IMR-90 (cell line): Measurements from ENCODE around the gene S1PR2. TPM values are rescaled to one million over a fixed set of nuclear protein-coding genes. Genes with fewer than 3 reads are reported as not detected.

Source experiments
- ATAC-seq: fragments of 200-7000 bp; cut with Tn5 transposase; 2 replicates; pipeline ENCODE4 v1.9.1; 2020; ENCODE audit warnings: low read depth, mild to moderate bottlenecking, moderate library complexity
- BruUV-seq: library from RNA; stranded (reverse); fragments of 400-500 nt; replicated peaks from 2 replicates; lab custom pipeline; 2021; lab: Mats Ljungman, UMichigan
- CTCF ChIA-PET: fragments of 300-600 bp; formaldehyde crosslinking; extraction: SDS; loops from one replicate; lab custom pipeline; 2021; ENCODE audit warnings: antibody characterized with exemption; lab: Yijun Ruan, JAX
- POLR2A ChIA-PET: fragments of 300-600 bp; sonication (Branson Sonifier 250); formaldehyde crosslinking; loops from one replicate; lab custom pipeline; 2022; ENCODE audit warnings: antibody characterized with exemption; ENCODE audit not compliant: unreplicated experiment; lab: Charles Lee
- DNase-seq: peaks from one replicate; pipeline ENCODE4 v3.0.0; 2013
- H2AFZ ChIP-seq: replicated peaks from 2 replicates; pipeline ENCODE3; 2013; ENCODE audit warnings: low read length, mild to moderate bottlenecking; ENCODE audit not compliant: poor library complexity
- H2AK5ac ChIP-seq: 2 replicates; pipeline ENCODE4 v1.6.1; 2013; ENCODE audit warnings: low read depth, low read length, inconsistent platforms
- H2AK9ac ChIP-seq: replicated peaks from 2 replicates; pipeline ENCODE3; 2013; ENCODE audit warnings: mild to moderate bottlenecking, low read depth, low read length, moderate library complexity; ENCODE audit not compliant: poor library complexity
- H2BK120ac ChIP-seq: 2 replicates; pipeline ENCODE4 v1.6.1; 2013; ENCODE audit warnings: low read depth, low read length, inconsistent platforms
- H2BK15ac ChIP-seq: 3 replicates; pipeline ENCODE4 v1.6.1; 2013; ENCODE audit warnings: low read depth, low read length, inconsistent platforms
- H2BK20ac ChIP-seq: 2 replicates; pipeline ENCODE4 v1.6.1; 2013; ENCODE audit warnings: low read depth, mild to moderate bottlenecking, inconsistent platforms, low read length, moderate library complexity
- H2BK5ac ChIP-seq: 2 replicates; pipeline ENCODE4 v1.6.1; 2013; ENCODE audit warnings: mild to moderate bottlenecking, low read depth, low read length, inconsistent platforms; ENCODE audit not compliant: poor library complexity, severe bottlenecking
- H3K14ac ChIP-seq: replicated peaks from 2 replicates; pipeline ENCODE4 v1.6.1; 2013; ENCODE audit warnings: low read depth, low read length, inconsistent platforms
- H3K18ac ChIP-seq: 2 replicates; pipeline ENCODE4 v1.6.1; 2013; ENCODE audit warnings: low read depth, low read length, control low read depth
- H3K23ac ChIP-seq: 2 replicates; pipeline ENCODE4 v1.6.1; 2013; ENCODE audit warnings: low read depth, low read length, inconsistent platforms
- H3K27ac ChIP-seq: 2 replicates; pipeline ENCODE4 v1.5.1; 2013; ENCODE audit warnings: mild to moderate bottlenecking, control low read depth, low read length; ENCODE audit not compliant: insufficient read depth
- H3K27me3 ChIP-seq: 2 replicates; pipeline ENCODE4 v1.6.1; 2013; ENCODE audit warnings: low read length; ENCODE audit not compliant: control insufficient read depth, insufficient read depth
- H3K36me3 ChIP-seq: 2 replicates; pipeline ENCODE4 v1.6.1; 2013; ENCODE audit warnings: low read length, mixed read lengths; ENCODE audit not compliant: control insufficient read depth, insufficient read depth
- H3K4ac ChIP-seq: 2 replicates; pipeline ENCODE4 v1.6.1; 2013; ENCODE audit warnings: low read depth, low read length, inconsistent platforms
- H3K4me1 ChIP-seq: 2 replicates; pipeline ENCODE4 v1.6.1; 2013; ENCODE audit warnings: low read length, mixed read lengths; ENCODE audit not compliant: control insufficient read depth, insufficient read depth
- H3K4me2 ChIP-seq: 2 replicates; pipeline ENCODE4 v1.6.1; 2013; ENCODE audit warnings: low read depth, mild to moderate bottlenecking, control low read depth, low read length, moderate library complexity
- H3K4me3 ChIP-seq: 2 replicates; pipeline ENCODE4 v1.5.1; 2013; ENCODE audit warnings: low read depth, mild to moderate bottlenecking, control low read depth, low read length, moderate library complexity; ENCODE audit not compliant: insufficient read depth
- H3K56ac ChIP-seq: 2 replicates; pipeline ENCODE4 v1.6.1; 2013; ENCODE audit warnings: low read length, inconsistent platforms; ENCODE audit not compliant: insufficient read depth; ENCODE audit errors: extremely low read depth
- H3K79me1 ChIP-seq, 2 experiments: 2 replicates each; pipeline ENCODE4 v1.6.1; 2013; ENCODE audit warnings: low read length in 2 of 2, inconsistent platforms in 1 of 2, low read depth in 1 of 2
- H3K9ac ChIP-seq: 2 replicates; pipeline ENCODE4 v1.6.1; 2013; ENCODE audit warnings: low read depth, low read length, control low read depth
- H3K9me1 ChIP-seq: 2 replicates; pipeline ENCODE4 v1.6.1; 2013; ENCODE audit warnings: low read length, inconsistent platforms; ENCODE audit not compliant: insufficient read depth
- H3K9me3 ChIP-seq: 2 replicates; pipeline ENCODE4 v1.6.1; 2013; ENCODE audit warnings: low read length; ENCODE audit not compliant: control insufficient read depth, insufficient read depth
- H4K20me1 ChIP-seq: 2 replicates; pipeline ENCODE4 v1.6.1; 2013; ENCODE audit warnings: low read length, inconsistent platforms; ENCODE audit not compliant: insufficient read depth
- H4K5ac ChIP-seq: 2 replicates; pipeline ENCODE4 v1.6.1; 2013; ENCODE audit warnings: mild to moderate bottlenecking, low read depth, low read length, control low read depth
- H4K8ac ChIP-seq, 2 experiments: 2 replicates each; pipeline ENCODE4 v1.6.1; 2013; ENCODE audit warnings: low read depth in 2 of 2, low read length in 2 of 2, control low read depth in 1 of 2, inconsistent platforms in 1 of 2
- H4K91ac ChIP-seq: 2 replicates; pipeline ENCODE4 v1.6.1; 2013; ENCODE audit warnings: low read depth, low read length, inconsistent platforms; ENCODE audit not compliant: insufficient read depth
- BHLHE40 ChIP-seq: fragments of 150-350 bp; IDR thresholded peaks from 2 replicates; pipeline ENCODE4 v1.6.1; 2016; ENCODE audit warnings: mild to moderate bottlenecking, low read depth, low read length
- CEBPB ChIP-seq: IDR thresholded peaks from 2 replicates; pipeline ENCODE4 v1.6.1; 2012; ENCODE audit warnings: low read depth, low read length, improper control_type of control experiment
- CHD1 ChIP-seq: IDR thresholded peaks from 2 replicates; pipeline ENCODE4 v1.6.1; 2012; ENCODE audit warnings: low read depth, low read length, improper control_type of control experiment
- FOS ChIP-seq: fragments of 150-350 bp; IDR thresholded peaks from 2 replicates; pipeline ENCODE4 v1.6.1; 2016; ENCODE audit warnings: low read depth, low read length
- MAZ ChIP-seq: IDR thresholded peaks from 2 replicates; pipeline ENCODE4 v1.6.1; 2012; ENCODE audit warnings: low read depth, mild to moderate bottlenecking, low read length, improper control_type of control experiment, moderate library complexity, borderline replicate concordance
- MXI1 ChIP-seq: IDR thresholded peaks from 2 replicates; pipeline ENCODE4 v1.6.1; 2012; ENCODE audit warnings: low read depth, mild to moderate bottlenecking, low read length, moderate library complexity, borderline replicate concordance
- NFE2L2 ChIP-seq: fragments of 150-350 bp; IDR thresholded peaks from 2 replicates; pipeline ENCODE4 v1.6.1; 2016; ENCODE audit warnings: low read depth, mild to moderate bottlenecking, low read length
- RAD21 ChIP-seq: IDR thresholded peaks from 2 replicates; pipeline ENCODE4 v1.6.1; 2012; ENCODE audit warnings: low read length, improper control_type of control experiment
- RFX5 ChIP-seq: IDR thresholded peaks from 2 replicates; pipeline ENCODE4 v1.8.0; 2012; ENCODE audit warnings: low read depth, mild to moderate bottlenecking, low read length, moderate library complexity
- SMC3 ChIP-seq: fragments of 150-350 bp; IDR thresholded peaks from 2 replicates; pipeline ENCODE4 v1.6.1; 2016; ENCODE audit warnings: low read depth, mild to moderate bottlenecking, antibody characterized with exemption, low read length, moderate library complexity
- WGBS, 2 experiments: methylation state at CpG; one replicate each; pipeline versions ENCODE4 v1.1.5 to v1.1.7; 2013; ENCODE audit warnings: missing lambda C conversion rate in 2 of 2; ENCODE audit not compliant: insufficient read length in 1 of 2; ENCODE audit errors: extremely low coverage in 2 of 2; 5-methylcytosine and 5-hydroxymethylcytosine counted together
- dilution Hi-C: fragments of 300-500 bp; cut with HindIII; formaldehyde crosslinking; loops from one replicate; pipeline ENCODE4 v1.14.3; 2018; ENCODE audit warnings: low sequenced_read_pairs; ENCODE audit not compliant: unreplicated experiment
- in situ Hi-C: fragments of 300-500 bp; cut with MboI; formaldehyde crosslinking; loops from 3 replicates; pipeline ENCODE4 v1.14.3; 2019; ENCODE audit warnings: low sequenced_read_pairs, inconsistent platforms, mixed read lengths
- intact Hi-C: fragments of 100-400 bp; cut with micrococcal nuclease; formaldehyde crosslinking; loops from 2 replicates; pipeline ENCODE4 v1.10.0; 2022
- polyA plus RNA-seq, 3 experiments: library from polyadenylated mRNA; depleted of rRNA; stranded (reverse); fragments of >200 nt; gene quantifications; 2 replicates each; pipeline ENCODE4 v1.2.3, GENCODE V29; 2012; ENCODE audit warnings: low replicate concordance in 1 of 3
- total RNA-seq: library from RNA; depleted of rRNA; stranded (reverse); fragments of >200 nt; gene quantifications from 2 replicates; pipeline ENCODE4 v1.2.3, GENCODE V29; 2012

The S1PR2 gene
- total and polyA plus RNA-seq, 2 of the 4 experiments (the other 2 are of a cell fraction) = 14.0 to 15.0 TPM

DNA sequence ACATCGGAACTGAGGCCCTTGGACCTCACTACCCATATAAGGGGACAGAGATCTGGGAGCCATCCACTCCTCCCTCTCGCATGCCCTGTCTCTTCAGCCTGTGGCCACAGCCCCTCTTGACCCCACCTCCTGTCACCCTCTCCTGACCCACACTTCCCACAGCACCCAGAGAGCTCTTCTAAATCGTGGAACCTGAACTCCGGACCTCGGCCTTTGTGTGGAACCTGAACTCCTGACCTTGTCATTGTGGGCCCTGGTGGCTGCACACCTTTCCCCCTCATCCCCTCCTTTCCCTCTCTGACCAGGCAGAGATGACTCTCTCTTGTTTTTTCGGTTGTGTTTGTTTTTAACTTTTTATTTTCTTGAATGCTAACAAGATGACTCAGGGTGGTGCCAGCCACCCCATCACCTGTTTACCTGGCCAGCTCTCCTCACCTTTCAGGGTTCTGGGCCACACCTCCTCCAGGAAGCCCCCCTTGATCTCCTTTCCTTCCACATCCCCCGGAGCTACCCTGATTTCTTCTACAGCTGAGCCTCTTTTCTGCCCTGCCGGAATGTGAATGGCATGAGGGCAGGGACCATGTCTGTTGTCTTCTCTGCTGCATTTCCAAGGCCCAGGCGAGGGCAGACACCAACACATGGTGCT is 26.0 kb upstream of the S1PR2 start:
- H4K8ac ChIP-seq = no peak overlapping the region
- H3K56ac ChIP-seq = no peak overlapping the region
- intact Hi-C loops = loop anchor here (10.0 kb wide), 1 partner anchor 232 kb away; no protein-coding TSS in a partner anchor
- peaks cover 10 to 26% of the 10 kb centered on the region in 2 experiments for H3K79me1 ChIP-seq
- H3K9ac ChIP-seq = no peak overlapping the region
- H3K14ac ChIP-seq = no peak overlapping the region
- no peak overlapping the region for H2BK15ac ChIP-seq
- H2BK20ac ChIP-seq = no peak overlapping the region
- BruUV-seq = no TSS peak
- DNase-seq (no peak), ATAC-seq (no peak)
- no peak overlapping the region for H4K91ac ChIP-seq
- H3K4ac ChIP-seq = no peak overlapping the region
- TF ChIP-seq RAD21 = no peak
- no peak for TF ChIP-seq SMC3
- TF ChIP-seq RFX5 = no peak
- TF ChIP-seq FOS = no peak
- no peak for TF ChIP-seq MXI1
- no peak for TF ChIP-seq MAZ
- no peak for TF ChIP-seq NFE2L2
- no peak for TF ChIP-seq CEBPB
- TF ChIP-seq BHLHE40 = no peak
- no peak for TF ChIP-seq CHD1
- in situ Hi-C loops = no loop called here
- POLR2A ChIA-PET = no interaction called here
- no peak overlapping the region for H3K27ac ChIP-seq
- no peaks in the 10 kb centered on the region for H3K9me3 ChIP-seq
- 90% methylated on average over 3 of the region's 9 CpGs; no CpG with 5 or more reads in 1 of the 2 experiments for WGBS, 2 experiments
- H2AFZ ChIP-seq = no peak overlapping the region
- peaks cover 36% of the 10 kb centered on the region for H3K36me3 ChIP-seq
- no peak overlapping the region for H3K4me3 ChIP-seq
- 0 out of 2 replicates have a peak, but pooled peaks cover 2% of the 10 kb centered on the region for H3K4me1 ChIP-seq
- H3K9me1 ChIP-seq = no peaks in the 10 kb centered on the region
- CTCF ChIA-PET = interaction anchor here (0.9 kb wide), 1 partner anchor 131 kb away, joined by 3 read pairs; no protein-coding TSS in a partner anchor
- no peak overlapping the region for H3K4me2 ChIP-seq
- H3K27me3 ChIP-seq = no peaks in the 10 kb centered on the region
- no peak overlapping the region for H2BK120ac ChIP-seq
- H4K20me1 ChIP-seq = no peaks in the 10 kb centered on the region
- H3K23ac ChIP-seq = no peak overlapping the region
- H2AK9ac ChIP-seq = no peak overlapping the region
- dilution Hi-C loops = no loop called here
- no peak overlapping the region for H3K18ac ChIP-seq
- no peak overlapping the region for H2AK5ac ChIP-seq
- no peak overlapping the region for H2BK5ac ChIP-seq
- H4K5ac ChIP-seq = no peak overlapping the region
